AG04450 (cell line): ENCODE measurements around the gene TP53AIP1. TPM values are rescaled to one million over a fixed set of nuclear protein-coding genes. Genes with fewer than 3 reads are reported as not detected.

Source experiments
- CTCF ChIA-PET: fragments of 300-600, 350-600 bp; formaldehyde crosslinking; extraction: SDS; loops from one replicate; lab custom pipeline; 2022; ENCODE audit warnings: antibody characterized with exemption, inconsistent platforms; lab: Charles Lee
- POLR2A ChIA-PET: fragments of 350-600 bp; formaldehyde crosslinking; extraction: SDS; loops from one replicate; lab custom pipeline; 2021; ENCODE audit warnings: antibody characterized with exemption, inconsistent platforms; lab: Yijun Ruan, JAX
- DNase-seq: peaks from one replicate; pipeline ENCODE4 v3.0.0-alpha.2; 2011; ENCODE audit warnings: low read depth, low spot score
- H3K27ac ChIP-seq: one replicate; pipeline ENCODE4 v1.5.1; 2012; ENCODE audit warnings: low read depth, low read length, control low read depth
- H3K27me3 ChIP-seq: one replicate; pipeline ENCODE4 v1.6.0; 2012; ENCODE audit warnings: low read length; ENCODE audit not compliant: control insufficient read depth, insufficient read depth
- H3K4me3 ChIP-seq: 2 replicates; pipeline ENCODE4 v1.5.1; 2011; ENCODE audit warnings: mild to moderate bottlenecking, low read depth, low read length, control low read depth
- H3K9me3 ChIP-seq: 2 replicates; pipeline ENCODE4 v1.5.1; 2012; ENCODE audit warnings: low read length; ENCODE audit not compliant: control insufficient read depth, insufficient read depth
- CTCF ChIP-seq: IDR thresholded peaks from 2 replicates; pipeline ENCODE4 v1.5.1; 2011; ENCODE audit warnings: low read depth, low read length, control low read depth, inconsistent platforms
- polyA plus RNA-seq: library from polyadenylated mRNA; depleted of rRNA; stranded (reverse); fragments of >200 nt; gene quantifications from 2 replicates; pipeline ENCODE4 v1.2.3, GENCODE V29; 2011

TP53AIP1 gene
- polyA plus RNA-seq, 1 experiment = not detected

GRCh38 chr11:128938156-128938885 lies 4.3 kb downstream of the TP53AIP1 start:
- DNase-seq = no peak
- CTCF ChIA-PET = interaction anchor here (0.5 to 3.3 kb wide), 2 partner anchors 18 to 359 kb away, joined by 4 to 12 read pairs; no protein-coding TSS in a partner anchor

GRCh38 chr11:128937480-128937879 lies 5.2 kb downstream of the TP53AIP1 start:
- TF ChIP-seq CTCF = no peak
- H3K9me3 ChIP-seq = no peaks in the 10 kb centered on the region; the same call in 1 of the 2 replicates
- no peak for DNase-seq
- CTCF ChIA-PET = interaction anchor here (0.5 kb wide), 1 partner anchor 358 kb away, joined by 4 read pairs; no protein-coding TSS in a partner anchor
- no peak overlapping the region for H3K4me3 ChIP-seq
- peaks cover 42% of the 10 kb centered on the region for H3K27me3 ChIP-seq
- POLR2A ChIA-PET = no interaction called here
- no peak overlapping the region for H3K27ac ChIP-seq

More at GRCh38 chr11:128938156-128938885, 4.3 kb downstream of the TP53AIP1 start:
- Histone ChIP-seq H3K4me3 (no peak overlapping the region), H3K27me3 (peaks cover 45% of the 10 kb centered on the region), H3K27ac (no peak overlapping the region), H3K9me3 (peaks cover 4% of the 10 kb centered on the region; the same call in 1 of the 2 replicates)
- TF ChIP-seq CTCF = no peak
- POLR2A ChIA-PET = no interaction called here

DNA sequence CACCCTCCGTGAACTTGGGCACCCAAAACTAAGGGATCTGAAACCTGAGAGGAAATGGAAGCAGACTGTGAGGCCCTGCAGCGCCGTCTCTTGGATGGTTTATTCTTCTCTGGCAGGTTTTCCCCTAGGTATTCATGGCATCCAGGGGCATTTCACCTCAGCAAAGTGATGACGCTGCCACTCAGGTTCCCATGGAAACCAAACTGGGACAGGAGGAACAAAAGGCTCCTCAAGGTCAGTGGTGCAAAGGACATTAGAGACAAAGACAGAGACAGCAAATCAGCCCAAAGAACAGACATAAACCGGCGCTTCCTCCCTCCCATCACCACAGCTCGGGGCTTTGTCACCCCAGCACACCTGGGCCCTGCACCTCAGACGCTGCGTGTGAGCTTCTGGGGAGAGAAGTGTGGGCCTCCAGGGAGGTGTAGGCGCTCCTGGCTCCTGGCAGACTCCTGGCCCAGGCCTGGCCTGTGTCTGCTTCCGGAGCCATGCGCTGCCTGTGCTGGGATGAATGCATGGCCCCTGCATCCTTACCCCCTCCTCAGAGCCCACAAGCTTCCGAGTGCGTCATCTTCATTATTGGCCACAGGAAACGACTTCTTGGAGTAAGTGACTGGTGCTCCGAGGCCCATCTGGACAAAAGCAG lies 5.9 kb downstream of the TP53AIP1 start:
- TF ChIP-seq CTCF = no peak
- Histone ChIP-seq H3K27ac (no peak overlapping the region), H3K9me3 (no peaks in the 10 kb centered on the region), H3K4me3 (no peak overlapping the region), H3K27me3 (peaks cover 38% of the 10 kb centered on the region)
- no peak for DNase-seq
- ChIA-PET CTCF (interaction anchor here (1.0 kb wide), 1 partner anchor 1093 kb away, joined by 3 read pairs; no protein-coding TSS in a partner anchor), POLR2A (no interaction called here)

- CTCF ChIA-PET = interaction anchor here (1.0 kb wide), 1 partner anchor 21 kb away, joined by 4 read pairs; no protein-coding TSS in a partner anchor
- POLR2A ChIA-PET = no interaction called here
- TF ChIP-seq CTCF = no peak
Observed at GRCh38 chr11:128934926-128935325, 7.7 kb downstream of the TP53AIP1 start.

More at GRCh38 chr11:128934926-128935325, 7.7 kb downstream of the TP53AIP1 start:
- no peak overlapping the region for H3K4me3 ChIP-seq
- H3K27me3 ChIP-seq = peaks cover 29% of the 10 kb centered on the region
- H3K27ac ChIP-seq = no peak overlapping the region
- DNase-seq = no peak
- H3K9me3 ChIP-seq = no peaks in the 10 kb centered on the region
